Lower lobe of right lung (tissue), 2 donors: ENCODE data around the gene STXBP5L. TPM values are rescaled to one million over a fixed set of nuclear protein-coding genes. Genes with fewer than 3 reads are reported as not detected.

Experiments
- ATAC-seq, 2 donors: fragments of 200-7000 bp; cut with Tn5 transposase; one replicate each; pipeline ENCODE4 v1.9.1; 2020 to 2022; ENCODE audit warnings: mild to moderate bottlenecking in 2 of 2, moderate library complexity in 2 of 2
- DNase-seq: peaks from one replicate; pipeline ENCODE4 v3.0.0-alpha.2; 2020
- H3K27ac ChIP-seq: fragments of 200-600 bp; one replicate; pipeline ENCODE4 v1.8.0; 2022
- H3K27me3 ChIP-seq: fragments of 200-600 bp; one replicate; pipeline ENCODE4 v1.8.0; 2022; ENCODE audit warnings: low read depth
- H3K36me3 ChIP-seq: fragments of 200-600 bp; one replicate; pipeline ENCODE4 v1.8.0; 2022; ENCODE audit warnings: mild to moderate bottlenecking
- H3K4me1 ChIP-seq: fragments of 200-600 bp; one replicate; pipeline ENCODE4 v1.8.0; 2022
- H3K4me3 ChIP-seq: fragments of 200-600 bp; one replicate; pipeline ENCODE4 v1.8.0; 2022; ENCODE audit warnings: mild to moderate bottlenecking
- H3K9me3 ChIP-seq: fragments of 200-600 bp; one replicate; pipeline ENCODE4 v1.8.0; 2022
- intact Hi-C: fragments of 100-400 bp; cut with DNase I; formaldehyde crosslinking; loops from one replicate; pipeline ENCODE4 v1.11.0; 2022
- total RNA-seq: library from RNA; stranded (reverse); fragmentation: NEBNext Ultra II Directional; extraction: Animal tissue kit (Norgen Biotek cat#: 25700); gene quantifications from one replicate; pipeline ENCODE4 v1.2.1, GENCODE V29; 2021
- TF ChIP-seq, protein P1 (sequence below): fragments of 200-600 bp; IDR thresholded peaks from one replicate; pipeline ENCODE4 v1.8.0; 2022; ENCODE audit warnings: antibody characterized with exemption, mild to moderate bottlenecking
- donor health status: DM: no; HTN: yes; CAD: no; lungs with severe emphysema.

STXBP5L gene
- total RNA-seq, 1 donor from 2014 or later, result not detected

DNA sequence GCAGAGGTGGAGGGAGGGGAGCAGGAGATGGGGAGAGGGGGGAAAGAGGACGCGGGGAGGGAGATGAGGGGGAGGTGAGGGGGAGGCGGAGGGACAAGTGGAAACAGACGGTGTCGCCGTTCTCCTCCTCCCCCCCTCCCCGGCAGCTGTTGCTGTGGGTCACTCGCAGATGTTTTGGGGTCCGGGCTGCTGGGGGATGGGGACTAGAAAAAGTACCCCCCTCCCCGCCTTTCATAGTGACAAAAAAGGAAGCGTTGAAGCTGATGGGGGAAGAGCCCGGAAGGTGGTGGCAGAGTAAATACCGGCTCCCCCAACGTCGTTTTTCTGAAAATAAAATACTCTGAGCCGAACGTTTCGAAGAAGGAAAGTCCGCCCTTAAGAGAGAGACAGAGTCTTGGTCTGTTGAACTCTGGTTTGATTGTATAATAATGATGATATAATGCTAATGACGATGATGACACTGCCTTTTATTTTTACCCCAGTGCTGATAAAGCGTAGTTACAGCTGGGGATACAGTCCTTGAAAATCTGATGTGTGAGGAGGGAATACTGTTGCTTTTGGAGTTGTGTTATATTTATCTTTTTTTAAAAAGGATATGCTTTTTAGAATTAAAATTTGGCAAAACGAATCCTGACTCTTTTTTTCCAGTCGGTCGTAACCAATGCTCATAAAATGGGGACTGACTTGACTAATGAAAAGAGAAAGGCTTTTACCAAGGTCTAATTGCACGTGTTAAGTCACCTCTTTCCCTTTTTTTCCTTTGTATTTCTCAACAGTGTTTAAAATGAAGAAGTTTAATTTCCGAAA lies 993 bp downstream of the STXBP5L start:
- TF ChIP-seq, protein P1, sequence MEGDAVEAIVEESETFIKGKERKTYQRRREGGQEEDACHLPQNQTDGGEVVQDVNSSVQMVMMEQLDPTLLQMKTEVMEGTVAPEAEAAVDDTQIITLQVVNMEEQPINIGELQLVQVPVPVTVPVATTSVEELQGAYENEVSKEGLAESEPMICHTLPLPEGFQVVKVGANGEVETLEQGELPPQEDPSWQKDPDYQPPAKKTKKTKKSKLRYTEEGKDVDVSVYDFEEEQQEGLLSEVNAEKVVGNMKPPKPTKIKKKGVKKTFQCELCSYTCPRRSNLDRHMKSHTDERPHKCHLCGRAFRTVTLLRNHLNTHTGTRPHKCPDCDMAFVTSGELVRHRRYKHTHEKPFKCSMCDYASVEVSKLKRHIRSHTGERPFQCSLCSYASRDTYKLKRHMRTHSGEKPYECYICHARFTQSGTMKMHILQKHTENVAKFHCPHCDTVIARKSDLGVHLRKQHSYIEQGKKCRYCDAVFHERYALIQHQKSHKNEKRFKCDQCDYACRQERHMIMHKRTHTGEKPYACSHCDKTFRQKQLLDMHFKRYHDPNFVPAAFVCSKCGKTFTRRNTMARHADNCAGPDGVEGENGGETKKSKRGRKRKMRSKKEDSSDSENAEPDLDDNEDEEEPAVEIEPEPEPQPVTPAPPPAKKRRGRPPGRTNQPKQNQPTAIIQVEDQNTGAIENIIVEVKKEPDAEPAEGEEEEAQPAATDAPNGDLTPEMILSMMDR, result no peak
- DNase-seq (no peak), ATAC-seq (no peak)
- peaks cover 59% of the 10 kb centered on the region for H3K27me3 ChIP-seq
- H3K27ac ChIP-seq, result no peak overlapping the region
- intact Hi-C loops, result no loop called here
- H3K9me3 ChIP-seq, result no peaks in the 10 kb centered on the region
- H3K4me1 ChIP-seq, result peaks cover 16% of the 10 kb centered on the region
- H3K36me3 ChIP-seq, result no peaks in the 10 kb centered on the region
- H3K4me3 ChIP-seq, result peak overlapping the region; percentile 43

DNA sequence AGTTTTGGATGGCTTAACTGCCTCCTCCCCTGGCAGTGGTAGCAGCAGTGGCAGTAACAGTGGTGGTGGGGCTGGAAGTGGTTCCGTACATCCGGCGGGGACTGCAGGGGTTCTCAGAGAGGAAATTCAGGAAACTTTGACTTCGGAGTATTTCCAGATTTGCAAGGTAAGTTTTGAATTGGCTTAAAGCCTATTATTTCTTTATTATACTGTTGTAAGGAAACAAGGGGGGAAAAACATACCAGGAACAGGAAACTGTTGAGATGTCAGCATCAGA lies 1.5 kb downstream of the STXBP5L start:
- Histone ChIP-seq H3K36me3 (no peaks in the 10 kb centered on the region), H3K4me1 (peaks cover 16% of the 10 kb centered on the region), H3K9me3 (no peaks in the 10 kb centered on the region), H3K27me3 (peaks cover 59% of the 10 kb centered on the region), H3K4me3 (no peak overlapping the region), H3K27ac (no peak overlapping the region)
- intact Hi-C loops, result no loop called here
- DNase-seq (no peak), ATAC-seq (no peak)
- TF ChIP-seq, protein P1, result no peak

DNA sequence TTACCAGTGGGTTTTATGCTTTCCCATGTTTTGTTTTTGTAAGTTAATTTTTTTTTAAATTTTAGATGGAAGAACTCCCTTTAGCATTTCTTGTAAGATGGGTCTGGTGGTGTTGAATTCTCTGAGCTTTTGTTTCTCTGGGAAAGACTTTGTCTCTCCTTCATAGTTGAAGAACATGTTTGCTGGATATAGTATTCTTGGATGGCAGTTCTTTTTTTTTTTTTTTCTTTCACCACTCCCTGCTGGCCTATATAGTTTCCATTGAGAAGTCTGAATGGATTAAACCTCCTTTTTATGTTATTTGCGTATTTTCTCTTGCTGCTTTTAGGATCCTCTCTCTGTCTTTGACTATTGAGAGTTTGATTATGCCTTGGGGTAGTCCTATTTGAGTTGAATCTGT lies 18.1 kb downstream of the STXBP5L start:
- ATAC-seq (no peak), DNase-seq (no peak)
- H3K9me3 ChIP-seq, result peaks cover 13% of the 10 kb centered on the region
- intact Hi-C loops, result no loop called here
- H3K36me3 ChIP-seq, result no peaks in the 10 kb centered on the region
- TF ChIP-seq, protein P1, result no peak
- H3K4me3 ChIP-seq, result no peak overlapping the region
- no peaks in the 10 kb centered on the region for H3K27me3 ChIP-seq
- H3K4me1 ChIP-seq, result no peaks in the 10 kb centered on the region
- no peak overlapping the region for H3K27ac ChIP-seq

DNA sequence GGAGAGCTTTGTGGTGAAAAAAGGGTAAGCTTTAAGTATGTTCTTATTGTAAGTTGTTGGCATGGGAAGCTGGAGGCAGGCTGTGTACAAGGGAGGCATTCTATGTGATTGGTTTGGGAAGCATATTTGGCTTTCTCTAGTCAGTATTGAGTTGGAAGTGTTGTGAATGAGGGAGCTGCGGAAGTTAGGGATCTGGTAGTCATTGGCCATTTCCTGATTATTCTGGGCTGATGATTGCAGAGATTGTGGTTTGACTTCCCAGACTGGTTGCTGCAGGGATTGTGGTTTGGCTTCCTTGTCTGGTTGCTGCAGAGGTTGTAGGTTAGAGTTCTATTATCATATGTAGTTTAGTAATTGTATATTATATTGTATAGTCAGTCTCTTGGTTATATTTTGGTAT lies 21.0 kb downstream of the STXBP5L start:
- Histone ChIP-seq H3K9me3 (peaks cover 13% of the 10 kb centered on the region), H3K4me1 (no peaks in the 10 kb centered on the region), H3K36me3 (no peaks in the 10 kb centered on the region), H3K27me3 (no peaks in the 10 kb centered on the region), H3K4me3 (no peak overlapping the region), H3K27ac (no peak overlapping the region)
- no peak for DNase-seq
- TF ChIP-seq, protein P1, result no peak
- intact Hi-C loops, result no loop called here
- ATAC-seq, result no peak

DNA sequence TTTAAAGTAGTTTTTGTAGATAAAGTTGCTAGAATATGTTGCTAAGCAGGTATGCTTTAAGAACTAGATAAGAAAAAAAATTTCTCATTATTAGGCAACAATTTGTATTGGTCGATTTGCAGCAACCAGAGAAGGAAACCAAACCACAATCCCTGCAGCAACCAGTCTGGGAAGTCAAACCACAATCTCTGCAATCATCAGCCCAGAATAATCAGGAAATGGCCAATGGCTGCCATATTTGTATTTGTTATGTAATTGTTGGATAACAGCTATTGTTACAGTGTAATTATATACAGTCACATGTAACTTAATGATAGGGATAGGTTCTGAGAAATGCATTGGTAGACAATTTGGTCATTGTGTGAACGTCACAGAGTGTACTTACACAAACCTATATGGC lies 23.6 kb downstream of the STXBP5L start:
- Histone ChIP-seq H3K27ac (no peak overlapping the region), H3K27me3 (no peaks in the 10 kb centered on the region), H3K36me3 (no peaks in the 10 kb centered on the region), H3K4me3 (no peak overlapping the region), H3K4me1 (no peaks in the 10 kb centered on the region), H3K9me3 (peaks cover 6% of the 10 kb centered on the region)
- no peak for ATAC-seq
- DNase-seq, result no peak
- TF ChIP-seq, protein P1, result no peak
- intact Hi-C loops, result no loop called here
